ENCODE results near the gene FBH1.
A peak's percentile ranks its signal among the peaks of the same experiment; 100 is the strongest.

Gene FBH1

DNA sequence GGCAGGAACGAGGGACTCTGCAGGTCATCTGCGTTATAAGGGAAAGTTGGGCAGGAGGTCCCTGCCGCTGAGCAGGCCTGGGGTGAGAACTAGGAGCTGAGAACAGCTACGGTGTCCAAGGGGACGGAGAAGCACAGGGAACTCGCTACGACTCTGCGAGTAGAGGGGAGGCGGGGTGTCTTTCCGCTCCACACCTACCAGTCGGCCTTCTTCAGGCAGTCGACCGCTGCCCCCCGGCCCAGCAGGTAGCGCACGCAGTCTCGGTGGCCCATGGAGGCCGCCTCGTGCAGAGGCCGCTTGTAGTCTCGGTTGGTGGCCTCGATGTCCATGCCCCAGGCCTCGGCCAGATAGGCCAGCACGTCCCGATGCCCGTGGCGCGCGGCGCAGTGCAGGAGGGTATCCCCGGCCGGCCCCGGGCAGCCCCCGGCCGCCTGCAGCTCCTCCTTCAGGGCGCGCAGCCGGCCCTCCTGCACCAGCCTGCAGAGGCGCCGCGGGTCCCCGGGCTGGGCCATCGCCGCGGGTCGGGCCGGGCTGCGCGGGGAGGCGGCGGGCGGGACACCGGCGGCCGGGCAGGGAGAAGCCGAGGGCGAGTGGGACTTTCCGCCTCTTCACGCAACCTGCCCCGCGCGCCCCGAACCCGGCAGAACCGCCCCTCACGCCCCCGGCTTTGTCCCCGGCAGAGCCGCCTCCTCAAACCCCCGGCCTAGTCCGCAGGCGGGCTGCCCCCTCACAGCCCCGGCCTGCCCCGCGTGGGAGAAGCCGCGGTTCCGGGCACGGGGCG is 1.0 kb upstream of the FBH1 start:
- Histone ChIP-seq H3K27me3 (replicated peaks in 2 of 5; ENCODE audit: control insufficient read depth in 4 of 5, insufficient read depth in 5 of 5, low read length in 4 of 5) (no peaks in the 10 kb centered on the region), H3K36me3 (ENCODE audit: control insufficient read depth in 4 of 4, insufficient read depth in 4 of 4, low read length in 3 of 4) (peaks cover 3 to 27% (median 11%) of the 10 kb centered on the region in 4 experiments), H3K27ac (ENCODE audit: insufficient read depth in 1 of 2, low read depth in 1 of 2, low read length in 2 of 2, poor library complexity in 1 of 2, severe bottlenecking in 2 of 2) (peak overlapping the region in 1 of 2 experiments; percentile 54), H3K9me3 (ENCODE audit: control extremely low read depth in 1 of 5, control insufficient read depth in 4 of 5, insufficient read depth in 2 of 5, low read depth in 1 of 5, low read length in 4 of 5) (no peaks in the 10 kb centered on the region), H3K4me1 (ENCODE audit: control extremely low read depth in 1 of 4, control insufficient read depth in 4 of 4, insufficient read depth in 4 of 4, low read length in 3 of 4) (peaks cover 6 to 27% (median 21%) of the 10 kb centered on the region in 4 experiments), H3K4me3 (ENCODE audit: control insufficient read depth in 1 of 7, extremely low read depth in 1 of 7, insufficient read depth in 4 of 7, low read depth in 2 of 7, low read length in 6 of 7) (peak overlapping the region; percentile 46 to 89 (median 85))
- DNase-seq = peak in 2 of 3 donors; percentile 38 to 56
- CTCF ChIA-PET = interaction anchor here (1.4 to 2.8 kb wide), 5 partner anchors 7 to 26 kb away, joined by 3 to 11 read pairs (median 6); no protein-coding TSS in a partner anchor
- POLR2A ChIA-PET = interaction anchor here (0.6 kb wide), 1 partner anchor 9 kb away, joined by 6 read pairs; no protein-coding TSS in a partner anchor
- under 1% methylated on average over 58 of the region's 80 CpGs for WGBS (ENCODE audit: insufficient coverage)

DNA sequence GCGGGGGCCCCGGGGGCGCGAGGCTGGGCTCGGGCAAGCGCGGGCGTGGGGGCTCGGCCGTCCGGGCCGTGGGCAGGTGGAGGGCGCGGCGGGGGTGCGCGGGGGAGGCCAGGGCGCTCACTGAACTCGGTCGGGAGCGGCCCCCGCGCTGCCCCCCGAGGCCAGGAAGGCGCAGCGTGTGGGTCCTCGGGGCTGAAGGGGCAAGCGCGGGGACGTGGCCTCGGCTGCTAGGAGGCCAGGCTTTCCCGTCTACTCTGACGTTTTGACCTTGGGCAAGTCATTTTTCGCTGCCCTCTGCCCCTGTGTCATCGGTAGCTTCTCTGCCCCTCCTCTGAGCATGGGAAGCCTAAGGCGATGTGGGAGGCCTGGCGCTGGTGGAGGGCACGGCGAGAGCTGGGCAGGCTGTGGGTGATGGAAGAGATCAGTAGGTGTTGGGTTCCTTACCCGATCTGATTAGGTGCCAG is 441 bp downstream of the FBH1 start:
- Histone ChIP-seq H3K9me3 (ENCODE audit: control extremely low read depth in 1 of 5, control insufficient read depth in 4 of 5, insufficient read depth in 2 of 5, low read depth in 1 of 5, low read length in 4 of 5) (no peaks in the 10 kb centered on the region), H3K4me3 (ENCODE audit: control insufficient read depth in 1 of 7, extremely low read depth in 1 of 7, insufficient read depth in 4 of 7, low read depth in 2 of 7, low read length in 6 of 7) (peak overlapping the region; percentile 51 to 89 (median 85)), H3K36me3 (ENCODE audit: control insufficient read depth in 4 of 4, insufficient read depth in 4 of 4, low read length in 3 of 4) (peaks cover 5 to 33% (median 15%) of the 10 kb centered on the region in 4 experiments), H3K4me1 (ENCODE audit: control extremely low read depth in 1 of 4, control insufficient read depth in 4 of 4, insufficient read depth in 4 of 4, low read length in 3 of 4) (peaks cover 6 to 27% (median 21%) of the 10 kb centered on the region in 4 experiments), H3K27me3 (replicated peaks in 2 of 5; ENCODE audit: control insufficient read depth in 4 of 5, insufficient read depth in 5 of 5, low read length in 4 of 5) (no peaks in the 10 kb centered on the region), H3K27ac (ENCODE audit: insufficient read depth in 1 of 2, low read depth in 1 of 2, low read length in 2 of 2, poor library complexity in 1 of 2, severe bottlenecking in 2 of 2) (peak overlapping the region; percentile 25 to 65)
- 0% methylated on average over 36 of the region's 40 CpGs for WGBS (ENCODE audit: insufficient coverage)
- peak in 2 of 3 donors; percentile 45 to 54 for DNase-seq
- ChIA-PET POLR2A (interaction anchor here (0.7 kb wide), 2 partner anchors 87 to 90 kb away, joined by 4 read pairs; no protein-coding TSS in a partner anchor), CTCF (interaction anchor here (1.3 to 2.8 kb wide), 5 partner anchors 16 to 38 kb away, joined by 3 to 11 read pairs (median 4); no protein-coding TSS in a partner anchor)

DNA sequence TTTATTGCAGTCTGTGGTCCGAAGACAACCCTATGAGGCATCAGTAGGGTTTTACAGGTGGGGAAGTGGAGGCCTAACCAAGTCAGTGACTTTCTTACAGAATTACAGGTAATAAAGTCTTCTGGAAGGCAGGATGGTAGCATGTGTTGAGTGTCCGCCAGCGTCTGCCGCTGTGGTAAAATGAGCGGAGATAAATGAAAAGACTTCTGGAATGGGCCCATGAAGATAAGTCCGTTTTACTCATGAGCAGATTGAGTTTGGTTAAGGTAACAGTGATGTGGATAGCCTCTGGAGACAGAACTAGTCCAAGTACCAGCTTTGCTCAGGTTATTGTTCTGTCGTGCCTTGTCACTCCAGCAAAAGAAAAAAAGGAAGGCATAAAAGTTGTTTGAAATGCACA is 966 bp downstream of the FBH1 start:
- Histone ChIP-seq H3K4me1 (ENCODE audit: control extremely low read depth in 1 of 4, control insufficient read depth in 4 of 4, insufficient read depth in 4 of 4, low read length in 3 of 4) (peaks cover 6 to 27% (median 22%) of the 10 kb centered on the region in 4 experiments), H3K4me3 (ENCODE audit: control insufficient read depth in 1 of 7, extremely low read depth in 1 of 7, insufficient read depth in 4 of 7, low read depth in 2 of 7, low read length in 6 of 7) (peak overlapping the region in 6 of 7 experiments; percentile 45 to 89 (median 86)), H3K36me3 (ENCODE audit: control insufficient read depth in 4 of 4, insufficient read depth in 4 of 4, low read length in 3 of 4) (peaks cover 3 to 33% (median 17%) of the 10 kb centered on the region in 4 experiments), H3K27ac (ENCODE audit: insufficient read depth in 1 of 2, low read depth in 1 of 2, low read length in 2 of 2, poor library complexity in 1 of 2, severe bottlenecking in 2 of 2) (peak overlapping the region; percentile 25 to 65), H3K9me3 (ENCODE audit: control extremely low read depth in 1 of 5, control insufficient read depth in 4 of 5, insufficient read depth in 2 of 5, low read depth in 1 of 5, low read length in 4 of 5) (no peaks in the 10 kb centered on the region), H3K27me3 (replicated peaks in 2 of 5; ENCODE audit: control insufficient read depth in 4 of 5, insufficient read depth in 5 of 5, low read length in 4 of 5) (no peaks in the 10 kb centered on the region)
- ChIA-PET CTCF (interaction anchor here (0.7 to 1.8 kb wide), 5 partner anchors 12 to 38 kb away, joined by 3 to 6 read pairs (median 3); no protein-coding TSS in a partner anchor), POLR2A (no interaction called here)
- DNase-seq = no peak
- 88% methylated on average over 6 of the region's 7 CpGs for WGBS (ENCODE audit: insufficient coverage)

DNA sequence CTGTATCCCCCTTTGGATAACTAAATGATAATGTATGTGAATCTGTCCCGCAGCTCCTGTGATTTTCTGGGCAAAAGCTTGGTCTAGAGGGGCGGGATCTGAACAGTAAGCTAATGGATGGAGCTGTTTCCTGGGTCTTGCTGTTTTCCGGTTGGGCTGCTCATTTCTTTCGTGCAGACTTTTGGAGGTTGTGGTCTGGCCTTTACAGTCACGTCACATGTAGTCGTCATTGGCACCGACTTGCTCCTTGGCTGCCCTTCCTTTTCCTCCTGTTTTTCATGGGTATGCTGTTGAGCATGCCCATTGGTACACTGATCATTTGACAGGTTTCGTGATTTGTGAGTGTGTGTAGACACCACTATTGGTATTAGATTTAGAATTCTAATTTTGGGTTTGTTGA is 2.0 kb downstream of the FBH1 start:
- Histone ChIP-seq H3K9me3 (ENCODE audit: control extremely low read depth in 1 of 5, control insufficient read depth in 4 of 5, insufficient read depth in 2 of 5, low read depth in 1 of 5, low read length in 4 of 5) (no peaks in the 10 kb centered on the region), H3K27ac (ENCODE audit: insufficient read depth in 1 of 2, low read depth in 1 of 2, low read length in 2 of 2, poor library complexity in 1 of 2, severe bottlenecking in 2 of 2) (no peak overlapping the region), H3K4me3 (ENCODE audit: control insufficient read depth in 1 of 7, extremely low read depth in 1 of 7, insufficient read depth in 4 of 7, low read depth in 2 of 7, low read length in 6 of 7) (no peak overlapping the region), H3K36me3 (ENCODE audit: control insufficient read depth in 4 of 4, insufficient read depth in 4 of 4, low read length in 3 of 4) (peaks cover 5 to 39% (median 17%) of the 10 kb centered on the region in 4 experiments), H3K27me3 (replicated peaks in 2 of 5; ENCODE audit: control insufficient read depth in 4 of 5, insufficient read depth in 5 of 5, low read length in 4 of 5) (no peaks in the 10 kb centered on the region), H3K4me1 (ENCODE audit: control extremely low read depth in 1 of 4, control insufficient read depth in 4 of 4, insufficient read depth in 4 of 4, low read length in 3 of 4) (peaks cover 6 to 27% (median 24%) of the 10 kb centered on the region in 4 experiments)
- no peak for DNase-seq
- ChIA-PET CTCF (interaction anchor here (1.7 kb wide), 2 partner anchors 17 to 24 kb away, joined by 3 to 4 read pairs; no protein-coding TSS in a partner anchor), POLR2A (no interaction called here)
- WGBS (ENCODE audit: insufficient coverage) = 94% methylated on average over 3 of the region's 8 CpGs

DNA sequence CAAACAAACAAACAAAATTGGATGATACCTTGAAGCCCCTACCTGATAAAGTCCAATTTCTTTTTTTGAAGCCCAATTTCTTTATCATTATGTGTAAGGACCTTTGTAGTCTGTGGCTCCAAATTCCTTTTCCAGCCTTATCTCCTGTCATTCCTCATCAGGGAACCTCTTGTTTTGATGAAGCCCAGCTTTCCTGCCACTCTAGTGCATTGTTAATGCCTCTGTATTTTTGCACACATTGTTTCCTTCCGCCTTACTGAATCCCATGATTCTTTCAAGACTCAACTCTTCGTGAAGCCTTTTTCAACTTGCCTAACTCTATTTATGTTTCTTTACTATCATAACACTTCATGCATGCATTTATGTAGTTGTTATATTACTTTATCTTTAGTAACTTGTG is 3.3 kb downstream of the FBH1 start:
- ChIA-PET POLR2A (no interaction called here), CTCF (interaction anchor here (1.0 to 1.2 kb wide), 2 partner anchors 14 to 259 kb away, joined by 3 read pairs; no protein-coding TSS in a partner anchor)
- Histone ChIP-seq H3K36me3 (ENCODE audit: control insufficient read depth in 4 of 4, insufficient read depth in 4 of 4, low read length in 3 of 4) (peaks cover 5 to 45% (median 20%) of the 10 kb centered on the region in 4 experiments), H3K27ac (ENCODE audit: insufficient read depth in 1 of 2, low read depth in 1 of 2, low read length in 2 of 2, poor library complexity in 1 of 2, severe bottlenecking in 2 of 2) (no peak overlapping the region), H3K27me3 (replicated peaks in 2 of 5; ENCODE audit: control insufficient read depth in 4 of 5, insufficient read depth in 5 of 5, low read length in 4 of 5) (no peaks in the 10 kb centered on the region), H3K4me3 (ENCODE audit: control insufficient read depth in 1 of 7, extremely low read depth in 1 of 7, insufficient read depth in 4 of 7, low read depth in 2 of 7, low read length in 6 of 7) (no peak overlapping the region), H3K4me1 (ENCODE audit: control extremely low read depth in 1 of 4, control insufficient read depth in 4 of 4, insufficient read depth in 4 of 4, low read length in 3 of 4) (peaks cover 6 to 19% (median 18%) of the 10 kb centered on the region in 4 experiments), H3K9me3 (ENCODE audit: control extremely low read depth in 1 of 5, control insufficient read depth in 4 of 5, insufficient read depth in 2 of 5, low read depth in 1 of 5, low read length in 4 of 5) (peaks cover 0 to 4% (median 0%) of the 10 kb centered on the region in 5 experiments)
- no CpG with 5 or more reads among the region's 2 CpGs for WGBS (ENCODE audit: insufficient coverage)
- no peak for DNase-seq

DNA sequence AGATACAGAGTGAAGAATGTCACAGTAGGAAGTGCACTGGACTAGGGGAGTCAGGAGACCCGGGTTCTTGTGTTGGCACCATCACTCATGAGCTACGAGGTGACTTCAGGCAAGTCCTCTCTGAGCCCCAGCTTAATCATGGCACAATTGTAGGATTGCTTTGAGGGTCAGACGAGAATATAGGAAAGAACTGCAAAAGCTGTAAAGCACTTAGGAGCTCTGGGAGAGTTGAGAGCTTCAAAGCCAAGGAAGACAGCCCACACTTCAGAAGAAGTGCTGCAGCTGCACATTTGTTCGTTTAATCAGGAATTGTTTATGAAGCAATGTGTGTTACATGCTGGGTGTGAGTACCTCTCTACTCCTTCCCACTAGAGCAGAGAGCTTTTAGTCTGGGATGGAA is 4.4 kb downstream of the FBH1 start:
- peaks cover 5 to 49% (median 20%) of the 10 kb centered on the region in 4 experiments for H3K36me3 ChIP-seq (ENCODE audit: control insufficient read depth in 4 of 4, insufficient read depth in 4 of 4, low read length in 3 of 4)
- POLR2A ChIA-PET = no interaction called here
- no peaks in the 10 kb centered on the region for H3K27me3 ChIP-seq (replicated peaks in 2 of 5; ENCODE audit: control insufficient read depth in 4 of 5, insufficient read depth in 5 of 5, low read length in 4 of 5)
- H3K4me3 ChIP-seq (ENCODE audit: control insufficient read depth in 1 of 7, extremely low read depth in 1 of 7, insufficient read depth in 4 of 7, low read depth in 2 of 7, low read length in 6 of 7) = no peak overlapping the region
- H3K27ac ChIP-seq (ENCODE audit: insufficient read depth in 1 of 2, low read depth in 1 of 2, low read length in 2 of 2, poor library complexity in 1 of 2, severe bottlenecking in 2 of 2) = peak overlapping the region in 1 of 2 experiments; percentile 32
- no peak for DNase-seq
- peaks cover 0 to 5% (median 0%) of the 10 kb centered on the region in 5 experiments for H3K9me3 ChIP-seq (ENCODE audit: control extremely low read depth in 1 of 5, control insufficient read depth in 4 of 5, insufficient read depth in 2 of 5, low read depth in 1 of 5, low read length in 4 of 5)
- peaks cover 6 to 13% (median 12%) of the 10 kb centered on the region in 4 experiments for H3K4me1 ChIP-seq (ENCODE audit: control extremely low read depth in 1 of 4, control insufficient read depth in 4 of 4, insufficient read depth in 4 of 4, low read length in 3 of 4)
- WGBS (ENCODE audit: insufficient coverage) = 100% methylated on average over 3 of the region's 4 CpGs
- CTCF ChIA-PET = interaction anchor here (0.6 to 1.2 kb wide), 4 partner anchors 9 to 261 kb away, joined by 3 read pairs; no protein-coding TSS in a partner anchor
